Astrocyte (in vitro differentiated cells and primary cell): ENCODE data around the gene CD244. TPM values are rescaled to one million over a fixed set of nuclear protein-coding genes. Genes with fewer than 3 reads are reported as not detected.
"Not testable (repeated sequence)": the region's sequence is repeated elsewhere in the genome, so short reads cannot be mapped to it uniquely, and the experiment has no call there.

Experiments
- DNase-seq: peaks from one replicate; pipeline ENCODE4 v3.0.0-alpha.2; 2010; ENCODE audit warnings: low read depth
- FAIRE-seq: peaks from 2 replicates; lab custom pipeline; 2011; peaks lifted over from hg19 to GRCh38; lab: Jason Lieb, UNC
- H2AFZ ChIP-seq: 2 replicates; pipeline ENCODE4 v1.6.0; 2012; ENCODE audit warnings: low read depth, low read length, inconsistent platforms
- H3K27ac ChIP-seq: 2 replicates; pipeline ENCODE4 v1.5.1; 2011; ENCODE audit warnings: low read depth, low read length, inconsistent platforms
- H3K27me3 ChIP-seq: 2 replicates; pipeline ENCODE4 v1.6.0; 2011; ENCODE audit warnings: low read length, inconsistent platforms; ENCODE audit not compliant: insufficient read depth
- H3K36me3 ChIP-seq: 2 replicates; pipeline ENCODE4 v1.5.1; 2011; ENCODE audit warnings: low read length, inconsistent platforms; ENCODE audit not compliant: insufficient read depth
- H3K4me1 ChIP-seq: 2 replicates; pipeline ENCODE4 v1.5.1; 2011; ENCODE audit warnings: low read length, inconsistent platforms; ENCODE audit not compliant: insufficient read depth
- H3K4me2 ChIP-seq: 2 replicates; pipeline ENCODE4 v1.6.0; 2012; ENCODE audit warnings: low read length, inconsistent platforms
- H3K4me3 ChIP-seq: 2 replicates; pipeline ENCODE4 v1.5.1; 2011; ENCODE audit warnings: low read depth, mild to moderate bottlenecking, low read length, inconsistent platforms; ENCODE audit not compliant: insufficient read depth
- H3K79me2 ChIP-seq: 2 replicates; pipeline ENCODE4 v1.6.0; 2012; ENCODE audit warnings: mild to moderate bottlenecking, low read length, inconsistent platforms; ENCODE audit not compliant: insufficient read depth
- H3K9ac ChIP-seq: 2 replicates; pipeline ENCODE4 v1.6.0; 2012; ENCODE audit warnings: mild to moderate bottlenecking, low read length, inconsistent platforms
- H3K9me3 ChIP-seq: 2 replicates; pipeline ENCODE4 v1.5.1; 2012; ENCODE audit warnings: low read depth, mild to moderate bottlenecking, low read length, inconsistent platforms; ENCODE audit not compliant: insufficient read depth
- H4K20me1 ChIP-seq: 2 replicates; pipeline ENCODE4 v1.6.0; 2012; ENCODE audit warnings: low read length, inconsistent platforms; ENCODE audit not compliant: insufficient read depth
- H3K27ac Mint-ChIP-seq: one replicate; pipeline ENCODE4 v1.8.0; 2021; ENCODE audit warnings: mild to moderate bottlenecking, mixed read lengths; ENCODE audit not compliant: unreplicated experiment
- H3K27me3 Mint-ChIP-seq: one replicate; pipeline ENCODE4 v1.8.0; 2021; ENCODE audit warnings: low read depth, mixed read lengths; ENCODE audit not compliant: unreplicated experiment
- H3K36me3 Mint-ChIP-seq: one replicate; pipeline ENCODE4 v1.8.0; 2021; ENCODE audit warnings: low read depth, mixed read lengths; ENCODE audit not compliant: unreplicated experiment
- H3K4me1 Mint-ChIP-seq: one replicate; pipeline ENCODE4 v1.8.0; 2021; ENCODE audit warnings: low read depth, mixed read lengths; ENCODE audit not compliant: unreplicated experiment
- H3K4me3 Mint-ChIP-seq: one replicate; pipeline ENCODE4 v1.8.0; 2021; ENCODE audit warnings: mild to moderate bottlenecking, moderate library complexity, mixed read lengths; ENCODE audit not compliant: unreplicated experiment
- H3K9me3 Mint-ChIP-seq: one replicate; pipeline ENCODE4 v1.8.0; 2021; ENCODE audit warnings: mild to moderate bottlenecking, mixed read lengths; ENCODE audit not compliant: unreplicated experiment
- CTCF ChIP-seq: IDR thresholded peaks from 2 replicates; pipeline ENCODE4 v1.5.1; 2011; ENCODE audit warnings: low read depth, mild to moderate bottlenecking, inconsistent platforms, low read length, moderate library complexity; ENCODE audit not compliant: insufficient read depth
- EZH2 ChIP-seq: IDR thresholded peaks from 2 replicates; pipeline ENCODE4 v1.6.1; 2012; ENCODE audit warnings: mild to moderate bottlenecking, low read length, inconsistent platforms; ENCODE audit not compliant: insufficient read depth
- total RNA-seq: library from RNA; stranded (reverse); gene quantifications from 2 replicates; pipeline ENCODE4 v1.2.1, GENCODE V29; 2021

The CD244 gene
- total RNA-seq, 1 donor from 2014 or later = not detected

- FAIRE-seq = no peak
- peaks cover 4% of the 10 kb centered on the region for H3K9me3 Mint-ChIP-seq
- DNase-seq = no peak
- Histone ChIP-seq H2AFZ (no peak overlapping the region), H3K9me3 (no peaks in the 10 kb centered on the region), H3K27me3 (no peaks in the 10 kb centered on the region), H3K9ac (no peak overlapping the region), H3K79me2 (no peaks in the 10 kb centered on the region), H3K4me3 (no peak overlapping the region), H3K36me3 (no peaks in the 10 kb centered on the region), H4K20me1 (no peaks in the 10 kb centered on the region), H3K4me1 (no peaks in the 10 kb centered on the region), H3K27ac (no peak overlapping the region), H3K4me2 (no peak overlapping the region)
- H3K4me3 Mint-ChIP-seq = no peak overlapping the region
- no peaks in the 10 kb centered on the region for H3K4me1 Mint-ChIP-seq
- H3K27ac Mint-ChIP-seq = no peak overlapping the region
- peaks cover 9% of the 10 kb centered on the region for H3K27me3 Mint-ChIP-seq
- TF ChIP-seq EZH2 = no peak
- no peak for TF ChIP-seq CTCF
- H3K36me3 Mint-ChIP-seq = no peaks in the 10 kb centered on the region
Measured at GRCh38 chr1:160789702-160790611, 72.7 kb downstream of the CD244 start.

GRCh38 chr1:160789051-160789701 is 73.5 kb downstream of the CD244 start:
- H3K4me1 ChIP-seq = no peaks in the 10 kb centered on the region
- H3K27me3 ChIP-seq = no peaks in the 10 kb centered on the region
- H3K27ac ChIP-seq = no peak overlapping the region
- no peak overlapping the region for H2AFZ ChIP-seq
- H3K27ac Mint-ChIP-seq = no peak overlapping the region
- H4K20me1 ChIP-seq = no peaks in the 10 kb centered on the region
- H3K36me3 Mint-ChIP-seq = no peaks in the 10 kb centered on the region
- no peaks in the 10 kb centered on the region for H3K9me3 ChIP-seq
- FAIRE-seq = no peak
- H3K4me1 Mint-ChIP-seq = no peaks in the 10 kb centered on the region
- peaks cover 6% of the 10 kb centered on the region for H3K9me3 Mint-ChIP-seq
- TF ChIP-seq EZH2 (no peak), CTCF (no peak)
- H3K9ac ChIP-seq = no peak overlapping the region
- H3K27me3 Mint-ChIP-seq = peaks cover 5% of the 10 kb centered on the region
- no peaks in the 10 kb centered on the region for H3K36me3 ChIP-seq
- no peak overlapping the region for H3K4me3 Mint-ChIP-seq
- H3K4me2 ChIP-seq = no peak overlapping the region
- H3K4me3 ChIP-seq = no peak overlapping the region
- no peak for DNase-seq
- H3K79me2 ChIP-seq = no peaks in the 10 kb centered on the region

GRCh38 chr1:160782988-160783765 is 79.5 kb downstream of the CD244 start:
- H3K36me3 Mint-ChIP-seq, H3K27ac ChIP-seq, H3K79me2 ChIP-seq, H3K27ac Mint-ChIP-seq, H3K4me3 ChIP-seq, H3K4me1 ChIP-seq, H3K4me2 ChIP-seq, H3K4me1 Mint-ChIP-seq, H3K36me3 ChIP-seq, H3K9me3 Mint-ChIP-seq, H3K9ac ChIP-seq, H3K9me3 ChIP-seq, H4K20me1 ChIP-seq, DNase-seq, FAIRE-seq, H3K27me3 ChIP-seq, H3K4me3 Mint-ChIP-seq, H3K27me3 Mint-ChIP-seq, H2AFZ ChIP-seq: not testable (repeated sequence)
